NCI-H2081 (cell line): ENCODE data around the gene RGS11.
A peak's percentile ranks its signal among the peaks of the same experiment; 100 is the strongest.

Experiments
- DNase-seq, 2 experiments: peaks; one replicate each; lab custom pipeline; 2025; lab: John Stamatoyannopoulos, UW

RGS11 gene

DNA sequence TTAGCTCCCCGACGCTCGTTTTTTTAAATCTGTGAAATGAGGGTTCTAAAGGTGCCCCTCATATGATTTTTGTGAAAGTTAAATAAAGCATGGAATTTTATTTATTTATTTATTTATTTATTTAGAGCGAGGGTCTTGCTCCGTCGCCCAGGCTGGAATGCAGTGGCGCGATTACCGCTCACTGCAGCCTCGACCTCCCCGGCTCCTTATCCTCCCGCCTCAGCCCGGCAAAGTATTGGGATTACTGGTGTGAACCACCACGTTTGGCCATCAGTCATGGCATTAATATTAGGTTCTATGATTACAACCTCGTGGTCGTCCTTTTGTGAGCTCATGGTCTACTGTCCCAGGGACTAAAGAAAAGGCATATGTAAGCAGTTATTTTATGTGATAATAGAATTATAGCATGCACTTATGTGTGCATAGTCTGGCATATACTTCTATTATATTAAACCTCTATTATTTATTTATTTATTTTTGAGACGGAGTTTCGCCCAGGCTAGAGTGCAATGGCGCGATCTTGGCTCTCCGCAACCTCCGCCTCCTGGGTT is 45.9 kb downstream of the RGS11 start:
- no peak for DNase-seq

- DNase-seq, result peak; percentile 84 to 91
Measured at GRCh38 chr16:228852-229730, 46.7 kb downstream of the RGS11 start, which contains the start of gene LUC7L. LUC7L (minus strand) TSS chr16:229449; CDS start chr16:229339, 110 bp downstream.

GRCh38 chr16:228151-228851 is 47.4 kb downstream of the RGS11 start:
- peak in 1 of 2 experiments; percentile 37 for DNase-seq

DNA sequence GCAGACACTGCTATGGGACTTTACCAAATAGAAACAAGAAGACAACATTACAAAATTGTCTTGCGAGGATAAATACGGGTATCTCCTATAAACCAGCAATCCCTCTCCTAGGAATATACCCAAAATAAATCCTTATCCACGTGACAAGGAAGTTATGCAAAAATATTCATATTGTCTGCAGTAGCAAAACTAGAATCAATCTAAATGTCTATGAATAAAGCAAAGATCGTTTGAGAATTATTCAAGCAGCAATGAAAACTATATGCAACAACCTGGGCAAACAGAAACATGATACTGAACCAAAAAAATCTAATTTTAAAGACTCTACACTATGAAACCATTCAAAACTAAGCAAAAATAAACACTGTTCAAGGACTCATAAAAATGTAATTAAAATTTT is 55.7 kb downstream of the RGS11 start:
- no peak for DNase-seq
